ENCODE results near the gene CCBE1.
"Not testable (repeated sequence)": the region's sequence is repeated elsewhere in the genome, so short reads cannot be mapped to it uniquely, and the experiment has no call there.

Gene CCBE1

DNA sequence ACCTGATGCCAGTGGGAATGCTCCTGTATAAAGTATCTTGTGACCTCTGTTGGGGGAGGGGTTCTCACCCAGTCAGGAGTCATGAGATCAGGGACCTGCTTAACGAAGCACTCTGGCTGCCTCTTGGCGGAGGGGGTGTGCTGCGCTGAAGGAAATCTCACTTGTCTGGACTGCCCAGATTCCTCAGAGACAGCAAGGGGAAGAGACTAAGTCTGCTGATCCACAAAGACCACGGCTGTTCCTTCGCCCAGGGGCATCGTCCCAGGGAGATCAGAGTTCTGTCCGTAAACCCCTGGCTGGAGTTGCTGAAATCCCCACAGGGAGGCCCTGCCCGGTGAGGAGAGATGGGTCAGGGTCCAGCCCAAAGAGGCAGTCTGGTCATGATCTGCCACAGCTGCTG is 168.4 kb downstream of the CCBE1 start:
- no peak for DNase-seq

DNA sequence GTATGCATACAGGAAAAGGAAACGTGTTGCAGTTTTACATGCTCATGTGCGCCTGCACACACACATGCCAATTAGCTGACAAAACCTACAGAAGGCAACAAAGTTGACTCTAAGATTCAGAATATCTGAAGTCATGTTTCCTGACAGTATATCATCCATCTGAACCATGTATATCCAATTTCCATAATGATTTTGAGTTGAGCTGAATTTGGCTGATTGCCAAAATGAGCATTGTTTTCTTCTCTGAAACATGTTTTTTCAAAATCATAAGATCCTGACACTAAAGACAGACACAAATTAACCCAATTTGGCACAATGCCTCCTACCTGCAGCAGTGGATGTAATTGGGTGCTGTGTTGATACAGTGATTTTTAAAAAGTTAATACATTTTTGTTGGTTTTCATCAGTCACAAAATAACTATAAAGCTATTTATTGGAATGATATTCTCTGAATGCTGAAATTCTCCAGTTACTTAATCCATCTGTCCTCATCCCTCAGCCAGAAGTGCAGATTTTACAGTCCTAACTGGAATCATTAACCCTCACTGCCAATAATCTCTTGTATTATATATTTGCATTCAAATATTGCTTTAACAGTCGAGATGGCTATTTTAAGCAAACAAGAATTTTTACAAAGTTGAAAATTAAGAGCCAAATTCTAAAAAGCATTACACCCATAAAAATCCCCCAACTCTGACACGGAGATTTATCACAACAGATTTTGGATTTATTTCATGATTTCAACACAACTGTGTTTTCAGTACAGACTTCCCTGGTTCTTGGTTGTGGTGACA is 176.5 kb downstream of the CCBE1 start:
- DNase-seq = no peak

DNA sequence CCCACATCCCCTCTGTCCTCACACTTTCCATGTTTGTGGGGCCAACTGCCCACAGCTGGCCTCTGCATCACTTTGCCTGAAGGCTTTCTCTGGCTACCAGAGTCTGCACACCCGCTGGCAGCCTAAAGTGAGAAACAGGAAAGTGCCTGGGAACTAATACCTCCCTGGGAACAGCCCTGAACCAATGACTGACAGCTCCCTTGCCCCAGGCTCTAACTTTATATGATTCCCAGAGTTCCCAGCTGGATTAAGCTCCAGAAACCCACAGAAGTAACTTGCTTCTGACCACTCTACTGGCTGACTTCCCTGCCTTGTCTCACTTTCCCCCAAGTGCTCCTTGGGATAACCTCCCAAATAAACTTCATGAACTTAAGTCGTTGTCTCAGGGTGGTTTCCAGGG is 178.5 kb downstream of the CCBE1 start:
- no peak for DNase-seq

DNA sequence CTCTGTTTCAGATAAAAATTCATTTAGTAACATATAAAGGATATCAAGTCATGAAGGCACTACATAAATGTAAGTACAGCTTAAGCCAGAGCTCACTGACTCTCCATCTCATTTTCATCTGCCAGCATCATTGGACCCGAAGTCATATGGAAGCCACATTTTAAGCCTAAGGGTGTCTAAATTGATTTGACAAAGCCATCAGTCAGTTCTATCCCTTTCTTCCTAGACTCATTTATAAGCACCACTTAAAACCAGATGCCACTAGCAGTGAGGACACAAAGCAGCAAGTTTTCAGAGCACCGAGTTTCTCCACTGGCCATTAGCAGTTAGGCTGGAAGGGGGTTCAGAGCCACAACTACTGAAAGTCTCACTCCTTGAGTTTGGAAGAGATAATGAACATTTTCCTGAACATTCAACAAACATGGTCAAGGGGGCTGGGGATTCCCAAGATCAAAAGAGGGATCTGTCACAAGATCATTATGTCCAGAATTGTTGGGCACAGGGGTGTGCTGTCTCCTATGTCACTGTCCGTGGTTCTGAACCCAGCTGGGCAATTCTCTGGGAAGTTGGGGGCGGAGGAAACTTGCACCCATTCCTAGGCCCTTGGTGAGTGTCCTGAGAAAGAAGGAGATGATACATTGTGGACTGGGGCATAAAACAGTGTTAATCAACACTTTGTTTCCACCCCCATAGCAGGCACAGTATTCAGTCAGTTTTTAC is 179.6 kb downstream of the CCBE1 start:
- peak; percentile 42 for DNase-seq

DNA sequence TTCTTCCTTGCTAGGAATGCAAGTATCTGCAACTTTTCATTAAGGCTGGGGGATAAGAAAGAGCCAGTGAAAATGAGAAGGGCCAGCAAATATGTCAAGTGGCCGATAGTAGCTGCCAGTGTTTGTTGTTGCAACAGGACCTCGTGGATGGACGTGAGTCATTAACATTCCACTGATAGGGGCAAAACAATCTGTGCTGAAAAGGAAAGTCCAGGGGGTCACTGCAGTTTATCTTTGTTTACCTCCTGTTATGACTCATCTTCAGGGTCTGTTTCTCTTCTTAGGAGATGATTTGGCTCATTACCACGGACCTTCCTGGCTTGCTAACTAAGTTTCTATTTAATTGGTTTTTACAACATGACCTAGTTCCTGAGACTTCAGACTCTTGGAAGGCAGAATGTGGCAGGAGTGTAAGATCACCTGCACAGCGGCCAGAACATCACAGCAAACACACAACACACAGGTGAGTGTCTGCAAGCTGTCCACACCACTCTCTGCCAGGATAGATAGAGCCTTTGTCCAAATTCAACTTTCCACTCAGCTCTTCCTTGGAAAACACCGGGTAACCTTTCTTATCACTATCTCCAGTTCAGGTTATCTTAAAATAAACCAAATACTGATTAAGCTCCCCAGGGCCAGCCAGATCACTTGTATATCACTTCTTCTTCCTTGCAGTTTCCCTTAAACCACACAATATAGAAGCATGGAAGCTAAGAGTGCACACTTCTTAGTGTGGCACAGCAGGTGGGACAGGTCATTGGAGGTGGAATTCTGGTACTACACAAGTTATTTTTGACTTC is 180.7 kb downstream of the CCBE1 start:
- DNase-seq = peak; percentile 85

DNA sequence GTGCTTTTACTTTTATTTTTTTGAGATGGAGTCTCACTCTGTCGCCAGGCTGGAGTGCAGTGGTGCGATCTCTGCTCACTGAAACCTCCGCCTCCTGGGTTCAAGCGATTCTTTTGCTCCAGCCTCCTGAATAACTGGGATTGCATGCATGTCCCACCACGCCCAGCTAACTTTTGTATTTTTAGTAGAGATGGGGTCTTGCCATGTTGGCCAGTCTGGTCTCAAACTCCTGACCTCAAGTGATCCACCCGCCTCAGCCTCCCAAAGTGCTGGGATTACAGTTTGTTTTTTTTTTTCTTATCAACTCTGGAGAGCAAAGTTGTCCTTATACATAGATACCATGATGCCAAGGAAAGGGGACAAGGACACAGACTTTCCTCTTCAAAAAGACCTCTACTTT is 181.3 kb downstream of the CCBE1 start:
- DNase-seq = not testable (repeated sequence)

DNA sequence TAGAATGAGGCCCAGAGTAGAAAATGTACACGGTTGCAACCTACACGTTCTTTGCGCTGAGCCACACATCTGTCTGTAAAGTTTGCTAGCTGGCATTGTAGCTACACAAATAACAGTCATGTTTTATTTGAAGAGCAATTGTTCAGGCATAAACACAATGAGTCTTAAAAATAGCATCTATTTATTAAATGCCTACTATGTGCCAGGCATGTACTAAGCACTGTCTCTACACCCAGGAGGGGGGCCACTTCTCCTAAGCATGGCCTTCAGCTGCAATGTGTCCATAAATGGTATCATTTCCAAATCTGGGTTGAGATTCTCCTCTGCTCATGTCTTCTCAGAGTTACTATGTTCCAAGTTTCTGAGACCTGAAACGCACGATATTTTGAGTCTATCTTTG is 182.1 kb downstream of the CCBE1 start:
- no peak for DNase-seq

DNA sequence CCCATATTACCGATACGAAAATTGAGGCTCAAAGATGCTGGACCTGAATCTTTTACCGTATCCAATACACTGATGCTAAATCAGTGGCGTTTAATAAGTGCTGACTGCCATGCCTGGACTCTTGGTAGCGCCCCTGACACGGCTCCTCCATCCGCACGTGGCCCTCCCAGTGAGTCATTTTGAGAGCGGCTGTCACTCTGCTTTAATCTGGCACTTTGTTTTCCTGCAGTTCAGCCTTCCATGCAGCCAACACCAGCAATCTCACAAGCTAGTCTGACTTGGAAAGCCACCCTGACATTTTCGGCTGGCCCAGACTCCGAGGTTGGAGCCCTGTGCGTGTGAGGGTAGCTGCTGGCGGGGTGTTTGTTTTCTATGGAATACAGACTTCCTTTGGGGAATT is 183.0 kb downstream of the CCBE1 start:
- DNase-seq = peak; percentile 93

DNA sequence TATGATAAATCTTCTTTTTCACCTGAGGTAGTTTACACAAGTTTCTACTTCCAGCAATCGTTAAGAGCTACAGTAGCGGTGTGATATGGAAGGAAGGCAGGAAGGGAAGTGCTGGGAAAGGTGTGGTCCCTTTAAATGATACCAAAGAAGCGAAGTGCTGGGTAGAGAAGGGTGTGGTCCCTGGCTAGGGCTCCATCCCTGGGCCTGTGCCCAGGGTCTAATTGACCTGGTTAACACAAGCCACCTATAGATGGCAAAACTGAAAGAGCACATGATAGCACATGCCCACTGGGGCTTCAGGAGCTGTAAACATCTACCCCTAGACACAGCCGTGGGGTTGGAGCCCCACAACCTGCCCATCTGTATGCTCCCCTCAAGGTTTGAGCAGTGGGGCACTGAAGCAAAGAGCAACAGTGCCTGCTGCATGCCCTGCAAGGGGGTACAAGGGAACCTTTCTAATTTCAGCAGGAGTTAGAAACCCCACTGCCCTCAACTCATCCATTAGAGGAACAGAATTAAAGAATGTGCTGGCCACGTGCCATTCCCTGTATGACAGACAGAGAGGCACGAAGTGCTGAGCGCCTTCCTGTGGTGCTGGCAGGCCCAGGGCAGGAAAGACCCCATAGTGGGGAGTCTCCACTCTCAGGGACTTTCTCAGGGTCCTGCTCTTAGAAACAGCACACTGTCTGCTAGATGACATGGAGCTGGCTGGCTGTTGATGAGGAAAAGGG is 185.0 kb downstream of the CCBE1 start:
- peak; percentile 54 for DNase-seq

DNA sequence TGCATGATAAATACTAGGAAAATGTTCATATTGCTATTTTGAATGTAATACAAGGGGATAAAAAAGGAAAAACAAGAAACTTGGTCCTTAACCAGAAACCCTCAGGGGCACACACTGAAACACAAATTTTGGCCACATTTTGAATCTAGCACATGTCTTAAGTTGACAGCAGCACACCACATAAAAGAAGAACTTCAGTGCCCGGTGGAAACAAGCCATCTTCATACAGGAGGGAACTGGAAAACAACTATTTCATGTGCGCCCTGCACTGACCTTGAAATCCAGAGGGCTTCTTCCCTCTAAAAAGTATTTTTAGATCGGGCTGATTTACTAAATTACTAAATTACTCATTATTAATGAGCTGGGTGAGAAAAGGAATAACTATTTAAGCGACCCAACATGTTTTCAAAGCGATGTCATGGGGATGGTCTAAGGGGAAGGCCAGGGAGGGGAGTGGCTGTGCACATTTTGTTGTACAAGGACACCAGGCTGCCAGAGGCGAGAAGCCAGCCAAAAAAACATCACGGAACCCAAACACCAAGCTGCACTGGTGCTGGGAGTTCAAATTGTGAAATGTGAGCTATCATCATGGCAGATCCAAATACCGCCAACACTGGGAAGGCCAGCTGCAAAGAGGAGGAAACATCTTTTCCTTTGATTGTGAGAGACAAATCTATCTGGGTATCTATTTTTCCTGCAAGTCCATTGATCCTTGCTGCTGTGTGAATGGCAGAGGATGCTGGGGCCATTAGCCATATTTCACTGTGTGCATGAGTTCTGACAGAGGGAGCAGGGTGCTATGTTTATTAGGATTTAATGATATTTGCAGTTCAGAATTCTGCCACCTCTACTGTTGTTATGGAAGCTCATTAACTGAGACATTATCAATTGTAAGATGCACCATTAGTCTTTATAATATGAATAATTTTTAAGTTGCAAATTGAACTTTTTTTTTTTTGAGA is 187.5 kb downstream of the CCBE1 start:
- peak; percentile 45 for DNase-seq

DNA sequence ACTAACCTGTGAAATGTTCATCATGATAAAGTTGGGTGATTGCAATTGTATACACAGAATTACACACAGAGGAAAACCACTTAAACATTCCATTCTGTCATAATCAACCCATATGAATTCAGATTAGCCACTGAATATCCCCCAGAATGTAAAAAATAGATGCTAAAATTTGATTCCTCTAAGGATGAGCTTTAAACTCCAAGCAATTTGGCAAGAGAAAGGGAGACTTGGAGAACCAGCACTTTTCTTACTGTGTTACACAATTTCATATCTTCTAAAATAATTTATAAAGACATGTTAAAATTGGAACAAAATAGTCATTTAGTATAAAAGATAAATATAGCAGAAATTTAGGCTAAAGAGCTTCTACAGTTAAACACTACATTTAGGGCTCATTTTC is 191.9 kb downstream of the CCBE1 start:
- peak; percentile 47 for DNase-seq

DNA sequence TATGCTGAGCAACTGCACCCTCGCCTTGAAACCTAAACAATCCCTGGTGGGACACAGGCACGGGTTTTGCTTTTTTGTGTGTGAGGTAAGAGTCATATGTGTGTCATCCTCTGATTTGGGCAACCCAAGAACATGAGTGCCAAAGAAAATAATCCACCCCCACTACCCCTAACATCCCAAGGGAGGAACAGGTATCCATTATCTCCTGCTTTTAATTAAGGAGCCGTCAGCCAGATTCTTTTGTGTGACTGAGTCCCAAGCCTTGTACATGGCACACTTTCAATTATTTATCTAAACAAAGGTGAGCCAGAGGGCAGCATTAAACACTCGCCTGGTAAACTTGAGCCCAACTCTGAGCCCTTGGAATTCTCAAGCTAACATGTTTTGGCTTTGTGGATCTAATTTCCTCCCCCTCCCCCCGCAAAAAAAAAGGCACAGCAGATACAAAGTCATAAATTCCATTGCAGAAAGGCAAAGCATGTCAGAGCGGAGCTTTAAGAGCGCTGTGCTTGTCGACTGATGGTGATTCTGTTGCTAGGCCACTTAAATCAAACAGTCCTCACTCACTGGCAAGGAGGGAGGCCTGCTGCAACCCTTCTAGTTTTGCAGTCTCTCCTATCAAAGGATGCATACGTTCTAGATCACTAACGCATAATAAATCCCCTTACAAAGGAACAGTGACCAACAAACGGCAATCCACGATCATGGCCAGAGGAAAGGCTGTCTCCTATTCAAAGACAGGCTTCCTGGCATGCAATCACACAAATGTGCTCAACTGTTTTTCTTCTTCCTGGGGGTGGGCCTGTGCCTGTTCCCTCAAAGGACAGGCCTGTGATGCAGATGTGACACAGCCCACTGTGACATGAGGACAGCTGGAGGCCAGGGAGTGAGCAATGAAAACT is 194.7 kb downstream of the CCBE1 start:
- peak; percentile 95 for DNase-seq

DNA sequence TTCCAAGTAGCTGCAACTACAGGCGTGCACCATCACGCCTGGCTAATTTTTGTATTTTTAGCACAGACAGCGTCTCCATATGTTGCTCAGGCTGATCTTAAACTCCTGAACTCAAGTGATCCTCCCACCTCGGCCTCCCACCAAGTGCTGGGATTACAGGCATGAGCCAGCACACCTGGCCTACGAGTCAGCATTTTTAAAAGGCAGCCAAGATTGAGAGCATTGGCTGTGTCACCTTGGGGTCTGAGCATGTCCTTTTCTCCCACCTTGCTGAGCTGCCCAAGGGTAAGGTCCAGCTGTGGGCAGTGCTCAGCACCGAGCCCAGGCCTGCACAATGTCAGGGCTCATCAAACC is 195.3 kb downstream of the CCBE1 start:
- DNase-seq = no peak

DNA sequence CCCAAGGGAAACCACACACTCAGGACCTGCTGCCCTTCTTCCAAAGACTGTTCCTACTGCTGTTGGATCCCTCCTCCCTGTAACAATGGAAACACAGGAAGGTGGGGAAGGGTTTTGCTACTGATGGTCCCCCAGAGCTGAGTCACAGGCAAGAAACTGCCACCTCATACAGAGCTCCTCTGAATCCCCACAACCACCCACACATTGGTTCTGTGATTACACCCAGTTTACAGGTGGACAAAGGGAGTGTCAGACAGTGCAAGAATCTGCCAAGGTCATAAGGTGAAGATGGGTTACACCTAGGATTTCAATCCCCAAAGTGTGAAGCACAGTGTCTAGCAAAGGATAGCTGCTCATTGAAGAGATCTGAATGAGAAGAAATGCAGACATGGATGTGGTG is 196.5 kb downstream of the CCBE1 start:
- DNase-seq = no peak

DNA sequence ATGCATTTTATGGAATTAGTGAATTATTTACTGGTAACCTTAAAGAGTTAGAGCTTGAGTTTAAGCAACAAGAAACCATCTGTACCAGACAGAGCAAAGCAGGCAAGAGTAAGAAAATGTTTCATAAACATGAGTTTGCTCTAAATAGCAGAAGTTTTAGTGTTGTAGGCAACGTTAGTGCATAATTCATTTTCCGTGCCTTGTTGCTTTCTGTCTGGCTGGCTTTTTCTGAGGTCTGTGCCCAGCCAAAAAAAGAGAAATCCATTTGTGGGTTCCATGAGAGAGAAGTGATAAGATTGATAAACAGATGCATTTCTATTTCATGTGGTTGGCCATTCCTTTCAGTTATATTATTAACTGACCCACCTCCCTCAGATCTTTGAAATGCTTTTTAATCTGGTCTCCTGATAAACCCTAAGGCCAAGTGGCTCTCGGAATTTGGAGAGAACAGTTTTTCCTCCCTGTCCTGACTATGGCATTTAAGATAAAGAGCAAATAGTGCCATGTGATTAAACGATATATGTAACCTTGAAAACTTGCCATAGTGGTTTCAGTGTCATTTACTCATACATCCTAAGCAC is 198.6 kb downstream of the CCBE1 start:
- no peak for DNase-seq

DNA sequence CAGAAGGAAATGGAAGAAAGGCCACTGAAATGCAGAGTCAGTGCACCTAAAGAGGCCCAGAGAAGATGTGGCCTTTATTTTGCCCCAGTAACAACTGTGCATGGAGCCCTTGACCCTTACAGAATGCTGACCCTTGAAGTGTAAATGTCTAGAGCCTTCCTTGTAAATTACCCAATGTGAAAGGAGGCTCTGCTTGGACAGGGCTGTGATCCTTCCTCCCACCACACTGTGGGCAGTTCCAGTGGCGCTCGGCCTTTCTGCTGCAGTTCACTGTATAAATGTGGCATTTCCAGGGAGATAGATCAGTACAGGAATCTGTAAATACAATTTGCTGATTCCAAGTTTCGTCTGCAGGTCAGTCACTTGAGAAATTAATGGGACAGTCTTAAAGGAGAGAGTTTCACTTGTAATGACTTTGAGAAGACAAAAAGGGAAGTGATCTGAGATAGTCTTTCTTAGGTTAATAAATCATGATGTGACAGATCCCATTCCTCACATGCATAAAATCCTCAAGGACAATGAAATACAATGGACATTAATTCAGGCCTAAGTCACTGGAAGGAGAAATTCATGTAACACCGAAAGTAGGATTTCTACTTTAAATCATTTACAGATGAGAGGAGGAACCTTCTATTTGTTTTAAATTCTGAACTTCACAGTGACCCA is 204.3 kb downstream of the CCBE1 start:
- DNase-seq = no peak

DNA sequence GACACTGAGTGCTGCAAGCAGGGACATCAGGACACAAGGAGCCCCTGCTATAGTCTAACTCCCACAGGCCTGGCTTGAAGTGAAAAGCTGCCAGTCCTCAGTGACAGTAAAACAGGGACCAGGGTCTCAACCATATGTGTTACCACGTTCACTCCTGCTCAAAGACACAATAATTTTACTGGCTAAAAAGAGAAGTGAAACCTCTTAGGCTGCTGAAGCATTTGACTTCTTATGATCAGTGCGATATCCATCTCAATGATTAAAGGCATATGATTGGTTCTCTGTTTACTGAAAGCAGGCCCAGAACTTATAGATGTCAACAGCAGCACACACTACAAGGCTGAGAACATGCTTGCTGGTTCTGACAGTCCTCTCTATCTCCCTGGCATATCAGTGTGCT is 208.3 kb downstream of the CCBE1 start:
- no peak for DNase-seq

DNA sequence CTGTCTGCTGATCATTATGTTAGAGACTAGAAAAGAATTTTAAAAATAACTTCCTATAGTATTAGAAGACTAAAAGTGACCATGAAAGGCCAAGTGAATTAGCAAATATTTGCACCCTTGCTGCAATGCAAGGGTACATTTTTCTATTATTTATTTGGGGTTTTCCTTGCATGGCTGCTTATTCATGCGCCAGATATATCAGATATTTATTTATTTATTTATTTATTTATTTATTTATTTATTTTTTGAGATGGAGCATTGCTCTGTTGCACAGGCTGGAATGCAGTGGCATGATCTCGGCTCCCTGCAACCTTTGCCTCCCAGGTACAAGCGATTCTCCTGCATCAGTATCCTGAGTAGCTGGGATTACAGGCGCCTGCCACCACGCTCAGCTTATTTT is 211.8 kb downstream of the CCBE1 start:
- no peak for DNase-seq

DNA sequence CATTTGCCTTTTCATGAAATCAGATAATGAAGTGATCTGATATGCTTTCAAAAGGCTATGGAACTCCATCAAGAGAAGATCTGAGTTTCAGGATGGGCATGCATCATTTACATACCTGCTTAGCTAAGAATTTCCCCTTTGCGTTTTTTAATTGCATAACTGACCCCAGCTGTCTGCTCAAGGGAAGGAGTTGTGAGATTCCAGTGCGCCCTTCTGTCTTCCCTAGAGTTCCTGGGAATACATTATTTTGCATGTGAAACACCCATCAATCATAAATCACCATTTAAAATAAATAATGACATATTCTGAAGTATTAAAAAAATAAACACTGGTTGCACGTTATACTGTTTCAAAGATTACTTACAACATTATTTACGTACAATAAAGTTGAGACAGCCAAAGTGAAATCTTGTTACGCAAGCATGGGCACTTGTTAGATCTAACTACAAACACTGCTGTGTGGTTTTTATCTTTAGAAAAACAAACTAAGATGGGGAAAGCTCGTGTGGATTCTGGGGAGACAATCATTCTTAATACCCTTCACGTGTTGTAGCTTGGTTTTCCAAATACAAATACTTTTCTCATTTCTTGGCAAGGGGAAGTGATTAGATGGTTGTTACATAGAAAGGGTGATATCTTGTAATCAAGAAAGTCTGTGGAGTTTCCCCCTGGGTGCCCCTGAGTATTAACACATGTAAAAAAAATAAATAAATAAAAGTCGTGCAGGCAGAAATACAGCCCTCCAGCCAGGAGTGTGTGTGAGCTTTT is 212.5 kb downstream of the CCBE1 start:
- no peak for DNase-seq

Measured in fibroblast of skin of back (primary cell).